Measurements from ENCODE around the gene BCAS3.

Gene BCAS3

GRCh38 chr17:61155590-61156237, 478.1 kb downstream of the BCAS3 start:
- DNase-seq (ENCODE audit: low read depth, low spot score) = no peak

- no peak for DNase-seq (ENCODE audit: low read depth, low spot score)
These were observed 479.7 kb downstream of the BCAS3 start for GRCh38 chr17:61157246-61157886.

GRCh38 chr17:61158376-61158775, 480.7 kb downstream of the BCAS3 start:
- DNase-seq (ENCODE audit: low read depth, low spot score) = no peak

GRCh38 chr17:61159221-61159814, 481.7 kb downstream of the BCAS3 start:
- DNase-seq (ENCODE audit: low read depth, low spot score) = no peak

GRCh38 chr17:61160204-61160603, 482.6 kb downstream of the BCAS3 start:
- no peak for DNase-seq (ENCODE audit: low read depth, low spot score)

- no peak for DNase-seq (ENCODE audit: low read depth, low spot score)
These were observed 483.3 kb downstream of the BCAS3 start for GRCh38 chr17:61160789-61161445.

GRCh38 chr17:61161615-61162134, 484.0 kb downstream of the BCAS3 start:
- no peak for DNase-seq (ENCODE audit: low read depth, low spot score)

- no peak for DNase-seq (ENCODE audit: low read depth, low spot score)
These were observed 486.9 kb downstream of the BCAS3 start for GRCh38 chr17:61164517-61164916.

GRCh38 chr17:61167075-61167474, 489.4 kb downstream of the BCAS3 start:
- DNase-seq (ENCODE audit: low read depth, low spot score) = no peak

- no peak for DNase-seq (ENCODE audit: low read depth, low spot score)
These were observed 490.9 kb downstream of the BCAS3 start for GRCh38 chr17:61168506-61168905.

GRCh38 chr17:61174310-61174709, 496.7 kb downstream of the BCAS3 start:
- DNase-seq (ENCODE audit: low read depth, low spot score) = no peak

GRCh38 chr17:61175298-61176142, 497.9 kb downstream of the BCAS3 start:
- no peak for DNase-seq (ENCODE audit: low read depth, low spot score)

- no peak for DNase-seq (ENCODE audit: low read depth, low spot score)
These were observed 499.7 kb downstream of the BCAS3 start for GRCh38 chr17:61177351-61177750.

GRCh38 chr17:61178284-61178683, 500.6 kb downstream of the BCAS3 start:
- no peak for DNase-seq (ENCODE audit: low read depth, low spot score)

- no peak for DNase-seq (ENCODE audit: low read depth, low spot score)
These were observed 501.7 kb downstream of the BCAS3 start for GRCh38 chr17:61179380-61179806.

- no peak for DNase-seq (ENCODE audit: low read depth, low spot score)
These were observed 506.1 kb downstream of the BCAS3 start for GRCh38 chr17:61183793-61184192.

GRCh38 chr17:61185385-61185784, 507.7 kb downstream of the BCAS3 start:
- DNase-seq (ENCODE audit: low read depth, low spot score) = no peak

GRCh38 chr17:61187038-61187437, 509.4 kb downstream of the BCAS3 start:
- DNase-seq (ENCODE audit: low read depth, low spot score) = no peak

- DNase-seq (ENCODE audit: low read depth, low spot score) = no peak
These were observed 510.4 kb downstream of the BCAS3 start for GRCh38 chr17:61188081-61188480.

- no peak for DNase-seq (ENCODE audit: low read depth, low spot score)
These were observed 512.3 kb downstream of the BCAS3 start for GRCh38 chr17:61189968-61190367.

- no peak for DNase-seq (ENCODE audit: low read depth, low spot score)
These were observed 518.7 kb downstream of the BCAS3 start for GRCh38 chr17:61196302-61196704.

Data from smooth muscle cell of the brain vasculature (primary cell).